Measurements from ENCODE around the gene TRPC4AP.

TRPC4AP gene

GRCh38 chr20:34967421-34967820 lies 125.2 kb downstream of the TRPC4AP start:
- H3K4me3 ChIP-seq (ENCODE audit: low read length) = no peak overlapping the region
- TF ChIP-seq ZNF274 (IDR thresholded peaks at IDR 0.05; ENCODE audit: low read depth, low read length) = no peak

- H3K4me3 ChIP-seq (ENCODE audit: low read length) = no peak overlapping the region
- TF ChIP-seq ZNF274 (IDR thresholded peaks at IDR 0.05; ENCODE audit: low read depth, low read length) = no peak
Observed at GRCh38 chr20:34965051-34965450, 127.6 kb downstream of the TRPC4AP start.

GRCh38 chr20:34964486-34964885 lies 128.1 kb downstream of the TRPC4AP start:
- no peak for TF ChIP-seq ZNF274 (IDR thresholded peaks at IDR 0.05; ENCODE audit: low read depth, low read length)
- no peak overlapping the region for H3K4me3 ChIP-seq (ENCODE audit: low read length)

DNA sequence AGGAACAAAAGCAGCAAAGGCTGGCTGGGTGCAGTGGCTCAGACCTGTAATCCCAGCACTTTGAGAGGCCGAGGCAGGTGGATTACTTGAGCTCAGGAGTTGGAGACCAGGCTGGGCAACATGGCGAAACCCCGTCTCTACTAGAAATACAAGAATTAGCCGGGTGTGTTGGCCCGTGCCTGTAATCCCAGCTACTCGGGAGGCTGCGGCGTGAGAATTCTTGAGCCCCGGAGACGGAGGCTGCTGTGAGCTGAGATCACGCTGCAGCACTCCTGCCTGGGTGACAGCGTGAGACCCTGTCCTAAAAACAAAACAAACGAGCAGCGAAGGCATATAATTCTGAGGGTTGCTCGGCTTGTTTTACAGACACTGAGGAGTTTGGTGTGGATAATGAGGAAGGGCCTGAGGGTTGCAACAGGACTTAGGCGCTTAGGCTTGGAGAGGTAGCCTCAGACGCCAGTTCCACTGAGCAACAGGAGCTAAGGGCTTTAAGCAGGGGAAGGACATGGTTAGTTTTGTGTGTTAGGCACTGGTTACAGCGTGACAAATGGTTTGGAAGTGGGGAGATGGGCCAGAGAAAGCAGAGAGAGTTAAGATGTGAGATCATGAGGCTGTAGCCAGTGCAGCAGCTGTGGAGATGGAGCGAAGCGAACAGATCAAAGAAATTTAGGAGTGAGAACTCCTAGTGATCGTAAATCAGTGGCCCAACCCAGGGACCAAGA lies 135.7 kb downstream of the TRPC4AP start:
- TF ChIP-seq ZNF274 (IDR thresholded peaks at IDR 0.05; ENCODE audit: low read depth, low read length) = 0 out of 2 replicates have a peak, but pooled peaks have one; percentile 48
- no peak overlapping the region for H3K4me3 ChIP-seq (ENCODE audit: low read length)

DNA sequence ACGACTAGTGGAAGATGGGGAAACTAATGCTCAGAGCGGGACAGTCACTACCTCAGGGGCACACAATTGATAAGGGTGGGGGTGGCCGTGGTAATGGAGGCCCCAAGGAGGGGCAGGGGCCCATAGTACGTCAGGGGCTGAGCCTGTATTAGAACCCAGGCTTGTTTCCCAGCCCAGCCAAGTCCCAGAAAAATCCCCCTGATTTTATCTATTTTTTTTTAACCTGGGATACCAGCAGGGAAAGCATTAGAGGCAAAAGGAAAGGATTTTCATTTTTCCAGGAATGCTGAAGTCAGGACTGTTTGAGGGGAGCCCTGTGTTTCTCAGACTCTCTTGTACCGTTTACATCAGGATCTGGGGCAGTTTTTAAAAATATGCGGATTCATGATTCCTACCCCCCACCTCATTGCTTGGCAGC lies 136.6 kb downstream of the TRPC4AP start:
- H3K4me3 ChIP-seq (ENCODE audit: low read length) = peak overlapping the region; percentile 68; the same call in 1 of the 2 replicates
- TF ChIP-seq ZNF274 (IDR thresholded peaks at IDR 0.05; ENCODE audit: low read depth, low read length) = no peak

DNA sequence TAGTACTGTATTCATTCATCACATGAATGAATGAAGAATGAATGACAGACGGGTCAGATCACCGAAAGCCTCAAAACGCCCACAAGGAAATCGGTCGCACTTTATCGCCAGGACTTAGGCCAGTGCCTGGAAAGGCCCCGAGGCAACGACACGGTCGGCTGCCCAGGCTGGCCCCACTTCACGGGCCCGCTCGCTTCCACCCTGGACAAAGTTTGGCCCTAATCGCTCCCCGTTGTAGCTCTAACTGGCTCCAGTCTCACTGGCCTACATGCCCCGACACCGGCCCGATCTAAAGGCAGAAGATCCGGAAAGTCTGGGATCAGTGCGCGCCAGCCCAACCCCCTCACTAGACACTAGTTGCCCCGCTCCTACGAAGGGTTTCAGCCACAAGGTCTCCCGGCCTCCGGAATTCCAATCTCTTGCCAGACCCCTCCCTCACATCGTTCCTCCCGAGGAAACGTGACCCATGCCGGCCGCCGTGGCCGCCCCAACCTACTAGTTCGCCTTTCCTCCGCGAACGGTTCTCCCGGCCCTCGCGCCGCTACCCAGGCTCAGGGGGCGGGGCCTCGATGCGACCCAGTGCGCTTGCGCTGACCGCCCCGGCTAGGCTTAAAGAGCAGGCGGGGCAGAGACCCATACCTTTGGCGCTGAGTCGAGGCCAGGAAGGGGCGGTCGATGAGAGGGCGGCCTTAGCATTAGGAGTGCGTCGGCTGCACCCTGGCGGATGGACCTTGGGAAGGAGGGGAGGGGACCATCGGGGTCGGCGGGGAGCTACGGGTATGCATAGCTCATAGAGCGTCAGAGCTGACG lies 137.2 kb downstream of the TRPC4AP start, which contains the start of the genes GSS and MYH7B:
TSS of gene GSS (minus strand) at position 576 of the 810 bp plus-strand sequence. CDS start 3,954 bp downstream, outside the sequence.
TSS of gene MYH7B (plus strand) at position 638 of the 810 bp plus-strand sequence. CDS start 22,138 bp downstream, outside the sequence.
- H3K4me3 ChIP-seq (ENCODE audit: low read length) = peak within 1 kb of the TSS; percentile 68
- no peak for TF ChIP-seq ZNF274 (IDR thresholded peaks at IDR 0.05; ENCODE audit: low read depth, low read length)

DNA sequence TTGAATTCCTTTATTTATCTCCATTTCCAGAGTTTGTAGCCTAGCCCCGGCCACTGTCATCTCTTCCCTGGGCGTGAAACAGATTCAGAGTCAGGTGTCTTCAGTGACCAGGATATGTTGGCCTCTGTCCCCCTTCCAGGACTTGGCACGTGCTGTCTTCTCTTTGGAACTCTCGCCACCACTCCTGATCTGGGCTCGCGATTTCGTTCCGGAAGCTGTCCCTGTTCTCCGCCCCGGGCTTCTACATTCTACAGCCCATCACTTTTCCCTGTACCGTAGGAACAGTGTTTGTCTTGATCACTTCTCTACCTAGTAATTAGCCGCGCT lies 137.7 kb downstream of the TRPC4AP start:
- no peak for TF ChIP-seq ZNF274 (IDR thresholded peaks at IDR 0.05; ENCODE audit: low read depth, low read length)
- H3K4me3 ChIP-seq (ENCODE audit: low read length) = peak overlapping the region; percentile 68

- no peak for TF ChIP-seq ZNF274 (IDR thresholded peaks at IDR 0.05; ENCODE audit: low read depth, low read length)
- H3K4me3 ChIP-seq (ENCODE audit: low read length) = no peak overlapping the region
Observed at GRCh38 chr20:34953960-34954359, 138.6 kb downstream of the TRPC4AP start.

GRCh38 chr20:34952671-34953070 lies 139.9 kb downstream of the TRPC4AP start:
- H3K4me3 ChIP-seq (ENCODE audit: low read length) = no peak overlapping the region
- TF ChIP-seq ZNF274 (IDR thresholded peaks at IDR 0.05; ENCODE audit: low read depth, low read length) = no peak

Measured in GM08714 (cell line).